ENCODE data around the gene TUG1. TPM values are rescaled to one million over a fixed set of nuclear protein-coding genes. Genes with fewer than 3 reads are reported as not detected.

Gene TUG1
- total RNA-seq (2012; rRNA removed) (63.3 and 68.8 TPM in 2 replicates), polyA plus RNA-seq (2012; rRNA removed) (52.1 and 60.6 TPM in 2 replicates), Bru-seq, nascent RNA (percentile 95 among the genes with signal in this experiment), BruChase-seq, experiment 1, labeled RNA remaining after a 6-hour chase (percentile 100 among the genes with signal in this experiment), BruChase-seq, experiment 2, labeled RNA remaining after a 2-hour chase (percentile 100 among the genes with signal in this experiment)
- polyA plus RNA-seq (2012; cell fraction: cytosol; rRNA removed): 10.4 and 13.8 TPM in 2 replicates
- 32.1 and 280 TPM in 2 replicates for polyA plus RNA-seq (2012; cell fraction: nucleus; rRNA removed; ENCODE audit: low replicate concordance)
- long read RNA-seq, full-length matches to known transcripts: 24 of 35 reads
- long read RNA-seq, partial matches to known transcripts: 3 of 35 reads
- long read RNA-seq, other reads (novel, unspliced or antisense): 8 of 35 reads

- no peaks in the 10 kb centered on the region for H3K27me3 ChIP-seq (ENCODE audit: control insufficient read depth, insufficient read depth, low read length)
- ChIA-PET CTCF (interaction anchor here (0.6 to 1.7 kb wide), 3 partner anchors 12 to 114 kb away, joined by 3 to 4 read pairs (median 3); no protein-coding TSS in a partner anchor), POLR2A (ENCODE audit: unreplicated experiment) (interaction anchor here (0.5 to 1.0 kb wide), 5 partner anchors 10 to 202 kb away, joined by 3 to 6 read pairs (median 4); partner anchors contain the start of gene SMTN)
- peak within 1 kb of the TSS; percentile 89 for H2BK5ac ChIP-seq (ENCODE audit: low read depth, low read length, poor library complexity, severe bottlenecking)
- peak within 1 kb of the TSS; percentile 45 for H3K18ac ChIP-seq (ENCODE audit: low read depth, low read length)
- peak within 1 kb of the TSS; percentile 86 for H3K56ac ChIP-seq (ENCODE audit: extremely low read depth, insufficient read depth, low read length)
- TF ChIP-seq MAZ (IDR thresholded peaks at IDR 0.05; ENCODE audit: borderline replicate concordance, low read depth, low read length): no peak; the same call in 1 of the 2 replicates
- no peak for TF ChIP-seq CTCF (conservative IDR thresholded peaks at IDR 0.05; ENCODE audit: low read depth, low read length)
- no peak for TF ChIP-seq RCOR1 (IDR thresholded peaks at IDR 0.05; ENCODE audit: insufficient replicate concordance, low read length)
- peak; percentile 84 for TF ChIP-seq BHLHE40 (IDR thresholded peaks at IDR 0.05; ENCODE audit: low read depth, low read length)
- no peak for TF ChIP-seq RAD21 (IDR thresholded peaks at IDR 0.05; ENCODE audit: low read length)
- TF ChIP-seq FOS (IDR thresholded peaks at IDR 0.05; ENCODE audit: low read depth, low read length): peak; percentile 52; the same call in 1 of the 2 replicates
- TF ChIP-seq CHD1 (IDR thresholded peaks at IDR 0.05; ENCODE audit: low read depth, low read length): 0 out of 2 replicates have a peak, but pooled peaks have one; percentile 22
- peak; percentile 23; the same call in 1 of the 2 replicates for TF ChIP-seq MXI1 (IDR thresholded peaks at IDR 0.05; ENCODE audit: borderline replicate concordance, low read depth, low read length)
- peak; percentile 88 for TF ChIP-seq POLR2A (IDR thresholded peaks at IDR 0.05; ENCODE audit: low read depth, low read length)
- TF ChIP-seq USF2 (IDR thresholded peaks at IDR 0.05; ENCODE audit: low read depth, low read length): peak; percentile 100
- intact Hi-C loops (cut with micrococcal nuclease) (loop anchor here (1.0 to 5.0 kb wide), 2 partner anchors 68 to 113 kb away; no protein-coding TSS in a partner anchor), dilution Hi-C loops (cut with HindIII; ENCODE audit: low sequenced_read_pairs, unreplicated experiment) (no loop called here), in situ Hi-C loops (cut with MboI; ENCODE audit: low sequenced_read_pairs) (no loop called here)
- H4K91ac ChIP-seq (ENCODE audit: insufficient read depth, low read depth, low read length): peak within 1 kb of the TSS; percentile 68
- BruUV-seq (replicated peaks): no TSS peak
- peak within 1 kb of the TSS; percentile 98 for H2AK9ac ChIP-seq (replicated peaks; ENCODE audit: low read depth, low read length, poor library complexity)
- peak within 1 kb of the TSS; percentile 70 to 95 for H4K8ac ChIP-seq (ENCODE audit: low read depth in 2 of 2, low read length in 2 of 2)
- no peak within 1 kb of the TSS for H2BK15ac ChIP-seq (ENCODE audit: low read depth, low read length)
- H2AFZ ChIP-seq (replicated peaks; ENCODE audit: low read length, poor library complexity): peak within 1 kb of the TSS; percentile 96
- H3K9me1 ChIP-seq (ENCODE audit: insufficient read depth, low read length): peaks cover 7% of the 10 kb centered on the region; the same call in 1 of the 2 replicates
- H3K4ac ChIP-seq (ENCODE audit: low read depth, low read length): peak within 1 kb of the TSS; percentile 81
- peaks cover 10% of the 10 kb centered on the region for H3K4me1 ChIP-seq (ENCODE audit: control insufficient read depth, insufficient read depth, low read length)
- peak within 1 kb of the TSS; percentile 89 for H3K9ac ChIP-seq (ENCODE audit: low read depth, low read length)
- WGBS, 2 experiments (ENCODE audit: extremely low coverage in 2 of 2, insufficient read length in 1 of 2): 0% methylated on average over 16 of the region's 67 CpGs; no CpG with 5 or more reads in 1 of the 2 experiments
- peaks cover 38 to 83% of the 10 kb centered on the region in 2 experiments for H3K79me1 ChIP-seq (ENCODE audit: low read depth in 1 of 2, low read length in 2 of 2)
- peaks cover 11% of the 10 kb centered on the region for H3K9me3 ChIP-seq (ENCODE audit: control insufficient read depth, insufficient read depth, low read length)
- no peak within 1 kb of the TSS; the same call in 1 of the 2 replicates for H2BK120ac ChIP-seq (ENCODE audit: low read depth, low read length)
- peaks cover 20% of the 10 kb centered on the region for H3K36me3 ChIP-seq (ENCODE audit: control insufficient read depth, insufficient read depth, low read length)
- no peak within 1 kb of the TSS for H2BK20ac ChIP-seq (ENCODE audit: low read depth, low read length)
- peak within 1 kb of the TSS; percentile 86 for H3K23ac ChIP-seq (ENCODE audit: low read depth, low read length)
- peak within 1 kb of the TSS; percentile 94 for H2AK5ac ChIP-seq (ENCODE audit: low read depth, low read length)
- H3K27ac ChIP-seq (ENCODE audit: insufficient read depth, low read length): peak within 1 kb of the TSS; percentile 97
- H4K5ac ChIP-seq (ENCODE audit: low read depth, low read length): peak within 1 kb of the TSS; percentile 65
- H3K4me2 ChIP-seq (ENCODE audit: low read depth, low read length): peak within 1 kb of the TSS; percentile 100
- DNase-seq (peak; percentile 98), ATAC-seq (ENCODE audit: low read depth) (peak; percentile 95)
- H4K20me1 ChIP-seq (ENCODE audit: insufficient read depth, low read length): peaks cover 39% of the 10 kb centered on the region; the same call in 1 of the 2 replicates
- H3K14ac ChIP-seq (replicated peaks; ENCODE audit: low read depth, low read length): peak within 1 kb of the TSS; percentile 94
- H3K4me3 ChIP-seq (ENCODE audit: insufficient read depth, low read depth, low read length): peak within 1 kb of the TSS; percentile 68
These were observed at the start of gene TUG1 for GRCh38 chr22:30968924-30969531. TUG1 (plus strand) TSS chr22:30969265.

Measured in IMR-90 (cell line).